ENCODE measurements around the gene TMEM242. TPM values are rescaled to one million over a fixed set of nuclear protein-coding genes. Genes with fewer than 3 reads are reported as not detected.

Gene TMEM242
- total and polyA plus RNA-seq, 2 donors (not counting 3 experiments of a cell fraction or from before 2014, with no cell fraction given) = 5.3 to 15.5 TPM

DNA sequence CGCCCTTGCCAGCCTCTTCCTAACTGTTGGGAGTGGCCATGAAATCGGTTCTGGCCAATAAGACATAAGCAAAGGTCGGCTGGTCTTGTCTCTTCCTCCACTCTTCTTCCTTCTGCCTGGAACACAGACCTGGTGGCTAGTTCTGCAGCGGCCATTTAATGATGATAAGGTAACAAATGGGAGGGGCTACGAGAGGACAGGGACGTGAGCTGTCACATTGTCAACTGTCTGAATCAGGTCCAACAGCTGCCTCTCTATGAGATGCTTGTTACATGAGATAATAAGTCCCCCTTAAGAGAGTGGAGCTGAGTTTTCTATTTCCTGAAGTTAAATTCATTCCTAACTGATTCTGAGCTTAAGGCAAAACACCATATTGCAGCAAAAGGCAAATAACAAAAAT is 12.5 kb upstream of the TMEM242 start:
- DNase-seq (ENCODE audit: low read depth, low spot score) (no peak), FAIRE-seq (no peak)
- no peak overlapping the region for H3K27ac ChIP-seq (ENCODE audit: insufficient read depth, low read depth, low read length)
- no peaks in the 10 kb centered on the region for H3K79me2 ChIP-seq (ENCODE audit: control insufficient read depth, insufficient read depth, low read length)
- intact Hi-C loops (cut with micrococcal nuclease) (loop anchor here (1.0 to 5.0 kb wide), 2 partner anchors 22 to 331 kb away; no protein-coding TSS in a partner anchor), dilution Hi-C loops (cut with MboI; ENCODE audit: extremely low pct_ligation_motif_present, low sequenced_read_pairs) (no loop called here)
- no peaks in the 10 kb centered on the region for H3K36me3 ChIP-seq (ENCODE audit: control insufficient read depth in 2 of 2, extremely low read depth in 1 of 2, insufficient read depth in 2 of 2, low read length in 2 of 2)
- H4K20me1 ChIP-seq (replicated peaks; ENCODE audit: control insufficient read depth, extremely low read depth, insufficient read depth, low read length) = no peaks in the 10 kb centered on the region
- no peak overlapping the region for H3K4me2 ChIP-seq (ENCODE audit: insufficient read depth, low read length)
- no TSS peak for BruUV-seq (replicated peaks)
- no peaks in the 10 kb centered on the region for H3K9me3 ChIP-seq (replicated peaks; ENCODE audit: control insufficient read depth, insufficient read depth, low read length)
- H3K4me1 ChIP-seq (ENCODE audit: control insufficient read depth, extremely low read depth, insufficient read depth, low read length) = no peaks in the 10 kb centered on the region
- peaks cover 4 to 20% of the 10 kb centered on the region in 2 experiments for H3K27me3 ChIP-seq (ENCODE audit: control insufficient read depth in 2 of 2, insufficient read depth in 2 of 2, low read length in 2 of 2)
- no peak overlapping the region for H3K9ac ChIP-seq (replicated peaks; ENCODE audit: extremely low read depth, insufficient read depth, low read length)
- ChIA-PET POLR2A (no interaction called here), CTCF (interaction anchor here (0.9 to 8.2 kb wide), 13 partner anchors 8 to 538 kb away, joined by 3 to 92 read pairs (median 4); partner anchors contain the start of gene TMEM242)
- TF ChIP-seq MYC (IDR thresholded peaks at IDR 0.05; ENCODE audit: low read depth, low read length) (no peak), EZH2 (IDR thresholded peaks at IDR 0.05; ENCODE audit: borderline replicate concordance, low read depth, low read length, severe bottlenecking) (no peak), GATA2 (IDR thresholded peaks at IDR 0.05; ENCODE audit: insufficient read depth, insufficient read length, low read depth, low read length) (no peak), FOS (IDR thresholded peaks at IDR 0.05; ENCODE audit: borderline replicate concordance, insufficient read depth, low read length) (no peak), POLR2AphosphoS5 (IDR thresholded peaks at IDR 0.05; ENCODE audit: insufficient read depth, low read depth, low read length) (no peak), JUN (IDR thresholded peaks at IDR 0.05; ENCODE audit: borderline replicate concordance, insufficient read depth, insufficient read length, low read depth) (no peak), POLR2A (IDR thresholded peaks at IDR 0.05; ENCODE audit: low read depth, low read length) (no peak)
- TF ChIP-seq, protein P1, sequence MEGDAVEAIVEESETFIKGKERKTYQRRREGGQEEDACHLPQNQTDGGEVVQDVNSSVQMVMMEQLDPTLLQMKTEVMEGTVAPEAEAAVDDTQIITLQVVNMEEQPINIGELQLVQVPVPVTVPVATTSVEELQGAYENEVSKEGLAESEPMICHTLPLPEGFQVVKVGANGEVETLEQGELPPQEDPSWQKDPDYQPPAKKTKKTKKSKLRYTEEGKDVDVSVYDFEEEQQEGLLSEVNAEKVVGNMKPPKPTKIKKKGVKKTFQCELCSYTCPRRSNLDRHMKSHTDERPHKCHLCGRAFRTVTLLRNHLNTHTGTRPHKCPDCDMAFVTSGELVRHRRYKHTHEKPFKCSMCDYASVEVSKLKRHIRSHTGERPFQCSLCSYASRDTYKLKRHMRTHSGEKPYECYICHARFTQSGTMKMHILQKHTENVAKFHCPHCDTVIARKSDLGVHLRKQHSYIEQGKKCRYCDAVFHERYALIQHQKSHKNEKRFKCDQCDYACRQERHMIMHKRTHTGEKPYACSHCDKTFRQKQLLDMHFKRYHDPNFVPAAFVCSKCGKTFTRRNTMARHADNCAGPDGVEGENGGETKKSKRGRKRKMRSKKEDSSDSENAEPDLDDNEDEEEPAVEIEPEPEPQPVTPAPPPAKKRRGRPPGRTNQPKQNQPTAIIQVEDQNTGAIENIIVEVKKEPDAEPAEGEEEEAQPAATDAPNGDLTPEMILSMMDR (IDR thresholded peaks at IDR 0.05; ENCODE audit: extremely low read depth in 1 of 2, insufficient read depth in 1 of 2, low read depth in 1 of 2, low read length in 2 of 2) = no peak
- TF ChIP-seq, protein P2, sequence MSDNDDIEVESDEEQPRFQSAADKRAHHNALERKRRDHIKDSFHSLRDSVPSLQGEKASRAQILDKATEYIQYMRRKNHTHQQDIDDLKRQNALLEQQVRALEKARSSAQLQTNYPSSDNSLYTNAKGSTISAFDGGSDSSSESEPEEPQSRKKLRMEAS (IDR thresholded peaks at IDR 0.05; ENCODE audit: insufficient read depth, insufficient read length) = no peak
- no peaks in the 10 kb centered on the region for H3K9me1 ChIP-seq (replicated peaks; ENCODE audit: control insufficient read depth, extremely low read depth, insufficient read depth, low read length)
- no peak overlapping the region for H2AFZ ChIP-seq (ENCODE audit: low read depth, low read length)
- no peak overlapping the region for H3K4me3 ChIP-seq (replicated peaks in 1 of 3; ENCODE audit: insufficient read depth in 1 of 3, low read depth in 1 of 3, low read length in 3 of 3)

Measured in endothelial cell of umbilical vein (primary cell).